GM18873 (cell line): Measurements from ENCODE around the gene ADAM29.
A peak's percentile ranks its signal among the peaks of the same experiment; 100 is the strongest.
"Not testable (repeated sequence)": the region's sequence is repeated elsewhere in the genome, so short reads cannot be mapped to it uniquely, and the experiment has no call there.

ENCODE experiments used
- ATAC-seq: cut with Tn5 transposase; IDR thresholded peaks from one replicate; pipeline ENCODE4 v1.9.1; 2021; ENCODE audit warnings: mild to moderate bottlenecking, moderate library complexity, moderate number of reproducible peaks; ENCODE audit not compliant: unreplicated experiment, low FRiP score

ADAM29 gene

GRCh38 chr4:174918058-174918457 lies at the start of gene ADAM29:
TSS of gene ADAM29 (plus strand) at chr4:174918358. CDS start at chr4:174975526, 57,168 bp downstream.
- no peak for ATAC-seq

GRCh38 chr4:174869339-174869738 lies 48.8 kb upstream of the ADAM29 start:
- no peak for ATAC-seq

- no peak for ATAC-seq
These were observed 47.8 kb upstream of the ADAM29 start for GRCh38 chr4:174870311-174870710.

GRCh38 chr4:174871407-174871806 lies 46.8 kb upstream of the ADAM29 start:
- ATAC-seq: no peak

GRCh38 chr4:174873146-174873545 lies 45.0 kb upstream of the ADAM29 start:
- not testable (repeated sequence) for ATAC-seq

- ATAC-seq: no peak
These were observed 44.2 kb upstream of the ADAM29 start for GRCh38 chr4:174873931-174874330.

GRCh38 chr4:174874898-174875297 lies 43.3 kb upstream of the ADAM29 start:
- no peak for ATAC-seq

- no peak for ATAC-seq
These were observed 38.2 kb upstream of the ADAM29 start for GRCh38 chr4:174880001-174880400.

- peak; percentile 81 for ATAC-seq
These were observed 35.7 kb upstream of the ADAM29 start for GRCh38 chr4:174882317-174882992.

- no peak for ATAC-seq
These were observed 10.7 kb upstream of the ADAM29 start for GRCh38 chr4:174907508-174907907.

- no peak for ATAC-seq
These were observed 7.9 kb upstream of the ADAM29 start for GRCh38 chr4:174910271-174910670.

GRCh38 chr4:174912919-174913543 lies 5.1 kb upstream of the ADAM29 start:
- ATAC-seq: no peak

- no peak for ATAC-seq
These were observed 1.8 kb downstream of the ADAM29 start for GRCh38 chr4:174919886-174920423.

- no peak for ATAC-seq
These were observed 8.8 kb downstream of the ADAM29 start for GRCh38 chr4:174926958-174927357.

GRCh38 chr4:174928174-174928573 lies 10.0 kb downstream of the ADAM29 start:
- peak; percentile 66 for ATAC-seq

GRCh38 chr4:174928575-174929253 lies 10.6 kb downstream of the ADAM29 start:
- peak; percentile 44 for ATAC-seq

- no peak for ATAC-seq
These were observed 11.2 kb downstream of the ADAM29 start for GRCh38 chr4:174929346-174929745.

- no peak for ATAC-seq
These were observed 12.7 kb downstream of the ADAM29 start for GRCh38 chr4:174930895-174931294.

GRCh38 chr4:174933083-174933482 lies 14.9 kb downstream of the ADAM29 start:
- ATAC-seq: no peak

- ATAC-seq: no peak
These were observed 16.2 kb downstream of the ADAM29 start for GRCh38 chr4:174934360-174934759.

- ATAC-seq: no peak
These were observed 17.4 kb downstream of the ADAM29 start for GRCh38 chr4:174935607-174936006.
